Activated CD8-positive, alpha-beta memory T cell treated with anti-CD3 and anti-CD28 coated beads for 1 hour (primary cell): ENCODE measurements around the gene OSER1.

Experiments
- DNase-seq, 2 donors: peaks; one replicate each; pipeline ENCODE4 v3.0.0-alpha.2; 2020; ENCODE audit warnings: low read depth in 1 of 2; ENCODE audit errors: extremely low read depth in 1 of 2

The OSER1 gene

DNA sequence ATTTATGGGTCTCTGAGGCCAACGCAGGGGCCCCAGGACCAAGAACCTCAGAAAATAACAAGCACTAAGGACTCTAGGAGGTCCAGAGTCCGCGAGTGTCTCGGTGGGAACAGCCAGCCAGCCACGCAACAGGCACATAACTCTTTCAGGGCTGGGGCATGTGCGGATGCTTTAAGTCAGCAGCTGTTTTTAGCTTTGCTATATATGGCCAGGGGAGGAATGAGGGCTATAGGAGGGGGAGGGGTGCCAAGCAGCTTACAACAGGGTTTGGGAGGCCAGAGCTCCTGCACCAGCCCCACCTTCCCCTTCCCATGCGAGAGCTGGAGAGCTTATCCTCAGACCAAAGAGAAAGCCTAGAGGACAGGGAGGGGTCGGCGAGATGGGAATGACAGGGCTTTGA is 29.8 kb downstream of the OSER1 start:
- no peak for DNase-seq

DNA sequence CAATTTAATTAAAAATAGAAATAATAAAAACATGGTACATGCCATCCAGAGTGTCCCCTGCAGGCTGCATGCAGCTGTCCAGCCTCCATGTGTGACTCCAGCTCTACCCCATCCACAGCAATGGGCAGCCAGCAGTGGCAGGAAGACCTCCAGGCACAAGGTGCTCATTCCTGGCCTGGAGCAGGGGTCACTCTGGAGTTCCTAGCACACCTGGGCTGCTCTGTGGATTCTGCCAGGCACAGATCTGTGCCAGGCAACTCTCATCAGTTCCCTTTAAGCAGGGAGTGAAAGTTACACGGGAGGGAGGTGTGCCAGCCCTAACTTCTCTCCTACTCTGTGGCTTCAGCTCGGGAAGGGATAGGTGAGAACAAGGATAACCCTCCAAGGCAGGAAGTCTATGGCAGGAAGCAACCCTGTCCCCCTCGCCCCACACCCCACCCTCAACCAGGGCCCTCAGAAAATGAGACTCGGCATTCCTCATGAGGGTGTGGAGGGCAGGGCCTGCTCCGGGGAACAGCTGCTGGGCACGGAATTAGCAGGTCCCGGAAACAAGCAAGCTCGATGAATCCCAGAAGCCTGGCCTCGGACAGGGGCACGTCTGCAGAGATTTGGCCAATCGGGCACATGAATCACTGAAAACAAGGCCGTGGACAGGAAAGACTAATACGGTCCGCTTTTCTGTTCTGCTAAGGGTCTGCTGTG is 33.6 kb downstream of the OSER1 start:
- no peak for DNase-seq

DNA sequence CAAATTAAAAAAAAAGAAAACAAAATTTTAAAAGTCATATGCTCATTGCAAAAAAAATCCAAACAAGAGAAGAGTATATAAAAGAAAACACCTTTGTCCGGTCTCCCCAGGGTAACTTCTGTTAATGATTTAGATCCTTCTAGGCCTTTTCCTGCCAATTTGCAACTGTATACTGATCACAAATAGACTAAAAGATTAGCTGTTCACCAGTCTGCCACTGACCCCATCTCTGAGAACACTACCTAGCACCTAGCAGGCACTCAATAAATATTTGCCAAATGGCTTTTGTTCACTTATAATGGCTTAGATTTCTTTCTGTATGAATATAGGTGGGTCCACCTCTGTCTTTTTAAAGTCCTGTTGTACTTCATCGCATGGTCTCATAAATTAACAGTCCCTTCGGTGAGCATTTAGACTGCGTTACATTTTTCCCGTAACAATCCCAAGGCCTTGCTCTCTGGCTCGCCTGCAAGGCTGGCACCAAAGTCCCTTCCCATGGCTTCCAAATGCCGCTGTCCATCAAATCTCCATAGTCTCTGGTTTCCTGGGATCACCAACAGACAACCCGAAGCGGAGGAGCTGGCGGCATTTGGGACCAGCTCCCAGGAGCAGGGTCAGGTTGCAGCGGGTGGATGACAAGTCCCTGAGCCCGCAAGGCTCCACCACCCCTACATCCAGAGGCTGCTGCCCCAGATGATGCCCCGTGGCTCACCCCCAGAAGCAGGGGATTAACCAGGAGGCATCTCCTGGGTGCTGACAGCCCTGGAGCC is 35.4 kb downstream of the OSER1 start:
- DNase-seq, result no peak

DNA sequence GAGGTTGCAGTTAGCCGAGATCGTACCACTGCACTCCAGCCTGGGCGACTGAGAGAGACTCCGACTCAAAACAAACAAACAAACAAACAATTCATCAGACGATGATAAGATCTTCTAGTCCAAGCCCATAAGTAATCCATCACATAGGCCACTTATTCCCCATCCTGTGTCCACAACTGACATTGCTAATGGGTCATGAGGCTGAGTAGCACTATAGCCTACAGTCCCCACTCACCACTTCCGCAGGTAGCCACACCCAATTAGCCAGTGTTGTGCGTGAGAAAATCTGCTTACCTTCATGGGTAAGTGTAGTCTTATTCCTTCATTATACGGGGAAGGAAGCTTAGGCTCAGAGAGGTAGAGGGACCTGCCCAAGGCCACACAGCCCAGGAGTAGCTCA is 36.7 kb downstream of the OSER1 start:
- no peak for DNase-seq

DNA sequence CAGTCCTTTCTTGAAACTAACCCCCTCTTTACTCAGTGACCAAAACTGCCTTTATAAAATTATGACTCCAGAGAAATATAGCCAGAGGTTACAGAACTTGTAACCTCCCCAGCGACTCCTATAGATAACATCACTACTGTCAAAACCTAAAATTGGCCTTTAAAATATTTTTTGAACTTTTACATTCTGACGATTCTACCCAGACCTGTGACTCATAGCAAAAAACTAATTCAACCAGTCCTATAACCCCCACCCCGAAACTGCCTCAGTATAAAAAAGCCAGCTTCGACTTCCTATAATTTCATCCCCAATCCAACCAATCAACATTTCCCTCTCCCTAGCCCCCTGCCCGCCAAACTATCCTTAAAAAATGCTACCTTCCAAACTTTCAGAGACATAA is 37.5 kb downstream of the OSER1 start:
- no peak for DNase-seq

- DNase-seq, result no peak
These were observed 38.0 kb downstream of the OSER1 start for GRCh38 chr20:44172572-44172950.

- no peak for DNase-seq
These were observed 38.6 kb downstream of the OSER1 start for GRCh38 chr20:44171775-44172571.

DNA sequence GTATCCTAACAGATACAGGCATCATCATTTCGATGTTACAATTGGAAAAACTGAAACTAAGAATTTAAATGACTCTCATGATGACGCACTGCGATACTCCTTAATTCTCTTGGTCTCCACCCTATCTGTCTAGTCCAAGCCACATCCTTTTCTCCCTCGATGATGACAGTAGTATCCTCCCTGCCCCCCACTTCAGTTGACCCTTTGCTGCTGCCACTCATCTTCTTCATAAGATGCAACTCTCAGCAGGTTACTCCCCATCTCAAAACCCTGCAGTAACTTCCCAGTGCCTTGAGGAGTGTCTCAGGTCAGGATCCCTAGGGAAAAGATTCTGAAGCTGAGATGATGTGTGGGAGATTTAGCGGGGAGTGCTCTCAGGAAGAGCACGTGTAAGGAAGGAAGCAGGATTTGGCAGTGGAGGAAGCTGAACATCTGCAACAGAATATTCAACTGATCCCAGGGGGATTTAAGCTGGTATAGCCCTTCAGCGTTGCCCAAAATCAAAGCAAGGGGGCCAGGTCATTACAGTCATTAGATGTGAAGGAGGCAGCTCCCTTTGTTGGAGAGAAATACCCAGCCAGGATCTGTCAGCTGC is 39.7 kb downstream of the OSER1 start:
- DNase-seq, result no peak

DNA sequence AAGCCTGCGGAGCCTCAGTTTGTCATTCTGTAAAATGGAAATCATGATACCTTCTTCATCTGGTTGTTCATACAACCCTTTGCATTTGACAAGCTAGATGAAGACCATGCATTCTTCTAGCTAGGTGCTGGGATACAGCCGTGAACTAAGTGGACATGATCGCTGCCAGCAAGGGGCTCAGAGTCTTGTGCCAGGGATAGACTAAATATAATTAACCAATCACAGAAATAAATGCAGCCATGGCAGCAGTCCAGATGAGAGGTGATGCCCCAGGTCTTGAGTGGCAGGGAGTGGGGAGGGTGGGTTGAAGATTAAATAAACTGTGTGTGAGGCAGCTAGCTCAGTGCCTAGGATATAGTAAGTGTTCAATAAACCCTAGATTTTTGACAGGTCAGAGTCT is 42.8 kb downstream of the OSER1 start:
- no peak for DNase-seq

- DNase-seq, result no peak
These were observed 44.1 kb downstream of the OSER1 start for GRCh38 chr20:44166477-44166876.

GRCh38 chr20:44166008-44166407 is 44.6 kb downstream of the OSER1 start:
- DNase-seq, result no peak

DNA sequence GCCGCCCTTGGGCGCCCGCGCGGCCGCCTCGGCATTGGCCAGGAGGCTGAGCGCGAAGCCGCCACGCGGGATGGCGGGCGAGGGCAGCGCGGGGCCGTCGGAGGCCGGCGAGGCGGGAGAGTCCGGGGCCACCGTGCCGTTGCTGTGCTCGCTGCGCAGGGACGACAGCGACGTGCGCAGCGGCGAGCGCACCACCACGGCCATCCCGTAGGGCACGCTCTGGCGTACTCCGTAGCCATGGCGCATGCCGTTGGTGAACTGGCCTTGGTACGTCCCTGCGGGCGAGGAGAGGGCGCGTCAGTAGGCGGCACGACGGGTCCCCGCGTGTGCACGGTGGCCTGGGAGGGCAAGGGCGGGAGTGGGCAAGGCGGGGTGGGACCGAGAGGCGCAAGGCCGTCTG is 50.4 kb downstream of the OSER1 start:
- DNase-seq, result no peak

- no peak for DNase-seq
These were observed 50.9 kb downstream of the OSER1 start for GRCh38 chr20:44159711-44160110.

DNA sequence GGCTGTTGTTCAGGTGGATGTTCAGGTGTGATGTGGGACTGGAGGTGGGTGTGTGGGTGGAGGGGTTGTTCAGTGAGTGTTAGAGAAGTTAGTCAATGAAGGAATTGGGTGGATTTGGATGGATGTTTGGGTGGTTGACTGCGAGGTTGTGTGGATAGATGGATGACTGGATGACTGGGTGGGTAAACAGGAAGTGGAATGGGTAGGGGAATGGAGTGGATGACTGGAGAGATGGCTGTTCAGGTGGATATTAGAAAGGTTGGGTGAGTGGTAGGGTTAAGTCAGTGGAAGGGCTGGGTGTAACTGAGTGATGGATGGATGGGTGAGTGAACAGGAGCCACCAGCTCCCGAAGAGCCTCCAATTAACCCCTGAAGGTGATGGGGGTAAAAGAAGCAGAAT is 51.4 kb downstream of the OSER1 start:
- DNase-seq, result no peak

DNA sequence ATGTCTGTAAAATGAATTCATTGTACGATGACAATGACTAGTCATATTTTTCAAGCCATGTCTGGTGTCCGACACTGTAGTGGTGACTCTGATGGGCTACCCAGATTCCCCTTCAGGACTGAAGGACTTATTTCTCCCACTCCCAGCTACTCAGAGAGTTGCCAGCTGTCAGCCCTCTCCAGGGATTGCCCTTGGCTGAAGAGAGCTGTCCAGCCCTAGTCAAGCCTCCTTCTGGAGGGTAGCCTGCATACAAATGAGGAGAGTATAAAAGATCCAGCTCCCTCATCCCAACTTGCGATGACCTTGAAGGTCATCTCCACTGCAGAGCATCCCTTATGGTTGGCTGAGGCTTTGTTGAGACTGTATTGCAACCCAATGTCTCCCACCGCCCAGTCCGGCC is 53.5 kb downstream of the OSER1 start:
- no peak for DNase-seq

DNA sequence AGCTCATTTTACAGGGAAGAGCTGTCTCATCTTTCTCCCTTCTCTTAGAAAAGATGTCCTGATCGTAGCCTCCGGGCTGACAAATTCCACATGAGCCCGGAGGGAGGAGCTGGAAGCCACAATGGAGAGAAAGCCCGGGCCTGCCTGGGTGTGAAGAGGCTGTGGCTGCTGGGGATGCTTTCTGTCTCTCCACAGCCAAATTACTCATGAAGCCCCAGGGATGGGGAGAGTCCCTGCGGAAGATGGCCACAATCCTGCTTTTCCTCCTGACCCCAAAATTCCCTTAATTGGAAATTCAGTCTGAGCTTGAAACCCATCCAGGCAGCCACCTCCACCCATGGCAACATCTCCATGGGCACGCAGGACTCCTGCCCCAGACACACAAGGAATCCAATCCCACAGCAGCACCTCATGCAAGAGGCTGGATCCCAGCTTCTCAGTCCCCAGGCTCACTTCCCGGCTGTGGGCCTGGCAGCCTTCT is 56.0 kb downstream of the OSER1 start:
- DNase-seq, result no peak

DNA sequence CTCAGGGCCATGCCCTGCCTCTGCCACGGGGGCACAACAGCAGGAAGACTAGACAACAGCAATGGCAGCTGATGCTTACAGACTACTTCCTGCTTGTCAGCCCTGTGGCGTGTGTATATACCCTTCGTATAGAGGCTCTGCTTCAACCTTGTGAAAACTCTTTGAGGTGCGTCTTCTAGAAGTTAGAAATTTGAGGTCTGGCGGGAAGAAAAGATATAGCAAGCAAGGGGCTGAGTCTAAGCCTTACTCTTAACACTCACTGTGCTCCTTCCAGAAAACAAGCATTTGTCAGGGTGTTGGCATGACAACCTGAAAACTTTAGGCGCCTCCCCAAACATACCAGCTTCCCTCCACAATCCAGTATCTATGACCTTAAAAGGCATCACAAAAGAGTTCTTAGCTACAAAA is 56.9 kb downstream of the OSER1 start:
- peak in 1 of 2 donors; percentile 5 for DNase-seq

DNA sequence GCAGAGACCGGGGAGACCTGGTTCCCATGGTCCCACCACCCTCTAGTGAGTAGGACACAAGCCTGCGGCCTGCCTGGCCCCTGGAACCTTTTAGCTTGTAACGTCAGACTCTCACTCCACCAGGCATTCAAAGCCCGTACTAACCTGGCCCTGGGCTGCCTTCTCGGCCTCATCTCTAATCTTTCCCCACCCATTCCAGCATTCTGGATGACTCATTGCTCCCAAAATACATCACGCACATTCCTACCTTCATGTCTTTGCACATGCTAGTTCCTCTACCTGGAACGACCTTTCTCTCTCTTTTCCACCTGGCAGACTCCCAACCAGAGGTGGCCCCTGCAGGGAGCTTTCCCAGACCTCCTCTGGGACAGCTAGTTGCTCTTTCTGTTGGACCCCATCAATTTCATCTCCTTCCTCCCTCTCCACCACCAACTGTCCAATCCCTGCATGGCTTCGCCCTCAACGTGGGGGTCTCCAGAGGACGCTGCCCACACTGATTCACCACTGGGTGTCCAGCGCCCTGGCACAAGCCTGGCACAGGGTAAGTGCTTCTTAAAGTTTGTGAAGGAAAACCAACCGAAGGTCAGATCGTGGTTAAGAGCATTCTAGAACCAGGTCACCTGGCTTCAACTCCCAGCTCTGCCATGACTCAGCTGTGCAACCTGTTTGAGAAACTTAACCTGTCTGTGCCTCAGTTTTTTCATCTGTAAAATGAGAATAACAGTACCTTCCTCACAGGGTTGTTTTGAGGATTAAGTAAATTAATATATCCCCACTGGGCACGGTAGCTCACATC is 58.8 kb downstream of the OSER1 start:
- DNase-seq, result no peak

GRCh38 chr20:44146272-44146671 is 64.3 kb downstream of the OSER1 start:
- DNase-seq, result no peak
